IMR-90 (cell line): ENCODE measurements around the gene NECTIN2.

Experiments used
- FOS ChIP-seq: fragments of 150-350 bp; IDR thresholded peaks from 2 replicates; pipeline ENCODE4 v1.6.1; 2016; ENCODE audit warnings: low read depth, low read length
- RFX5 ChIP-seq: IDR thresholded peaks from 2 replicates; pipeline ENCODE4 v1.8.0; 2012; ENCODE audit warnings: low read depth, mild to moderate bottlenecking, low read length, moderate library complexity
- SMC3 ChIP-seq: fragments of 150-350 bp; IDR thresholded peaks from 2 replicates; pipeline ENCODE4 v1.6.1; 2016; ENCODE audit warnings: low read depth, mild to moderate bottlenecking, antibody characterized with exemption, low read length, moderate library complexity
- TF ChIP-seq, protein P1 (sequence below): conservative IDR thresholded peaks from 2 replicates; pipeline ENCODE4 v1.5.1; 2012; ENCODE audit warnings: mild to moderate bottlenecking, low read depth, low read length, improper control_type of control experiment

DNA sequence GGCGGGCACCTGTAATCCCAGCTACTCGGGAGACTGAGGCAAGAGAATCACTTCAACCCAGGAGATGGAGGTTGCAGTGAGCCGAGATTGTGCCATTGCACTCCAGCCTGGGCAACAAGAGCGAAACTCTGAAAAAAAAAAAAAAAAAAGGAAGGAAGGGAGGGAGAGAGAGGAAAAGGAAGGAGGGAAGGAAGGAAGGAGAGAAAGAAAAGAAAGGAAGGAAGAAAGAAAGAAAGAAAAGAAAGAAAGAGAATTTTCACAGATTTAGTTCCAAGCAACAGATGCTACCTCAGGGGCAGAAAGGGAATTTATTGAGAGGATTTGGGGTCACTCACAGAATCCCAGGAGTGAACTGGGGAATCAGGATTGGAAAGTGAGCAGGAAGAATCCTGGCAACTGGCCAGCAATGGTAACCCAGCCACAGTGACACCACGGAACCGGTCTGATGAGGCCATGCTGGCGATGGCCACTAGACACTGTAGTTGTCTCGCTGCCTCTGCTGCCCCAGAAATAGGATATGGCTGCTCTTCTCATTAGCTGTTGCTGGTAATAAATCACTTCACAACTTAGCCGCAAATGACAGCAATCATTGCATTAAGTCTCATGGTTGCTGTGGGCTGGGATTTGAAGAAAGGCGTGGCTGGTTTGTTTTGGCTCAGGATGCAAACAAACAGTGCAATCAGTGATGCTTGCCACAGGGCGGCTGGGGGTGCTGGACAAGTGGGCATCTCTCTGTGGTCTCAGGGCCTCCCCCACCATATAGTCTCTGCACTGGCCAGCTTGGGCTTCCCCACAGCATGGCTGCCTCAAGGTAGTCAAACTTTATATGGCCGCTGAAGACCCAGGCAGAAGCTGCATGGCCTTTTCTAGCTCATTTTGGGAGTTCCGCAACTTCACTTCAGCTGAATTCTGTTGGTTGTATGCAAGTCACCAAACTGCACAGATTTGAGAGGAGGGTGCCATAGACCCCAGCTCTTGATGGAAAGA is 42.4 kb upstream of the NECTIN2 start:
- TF ChIP-seq, protein P1, sequence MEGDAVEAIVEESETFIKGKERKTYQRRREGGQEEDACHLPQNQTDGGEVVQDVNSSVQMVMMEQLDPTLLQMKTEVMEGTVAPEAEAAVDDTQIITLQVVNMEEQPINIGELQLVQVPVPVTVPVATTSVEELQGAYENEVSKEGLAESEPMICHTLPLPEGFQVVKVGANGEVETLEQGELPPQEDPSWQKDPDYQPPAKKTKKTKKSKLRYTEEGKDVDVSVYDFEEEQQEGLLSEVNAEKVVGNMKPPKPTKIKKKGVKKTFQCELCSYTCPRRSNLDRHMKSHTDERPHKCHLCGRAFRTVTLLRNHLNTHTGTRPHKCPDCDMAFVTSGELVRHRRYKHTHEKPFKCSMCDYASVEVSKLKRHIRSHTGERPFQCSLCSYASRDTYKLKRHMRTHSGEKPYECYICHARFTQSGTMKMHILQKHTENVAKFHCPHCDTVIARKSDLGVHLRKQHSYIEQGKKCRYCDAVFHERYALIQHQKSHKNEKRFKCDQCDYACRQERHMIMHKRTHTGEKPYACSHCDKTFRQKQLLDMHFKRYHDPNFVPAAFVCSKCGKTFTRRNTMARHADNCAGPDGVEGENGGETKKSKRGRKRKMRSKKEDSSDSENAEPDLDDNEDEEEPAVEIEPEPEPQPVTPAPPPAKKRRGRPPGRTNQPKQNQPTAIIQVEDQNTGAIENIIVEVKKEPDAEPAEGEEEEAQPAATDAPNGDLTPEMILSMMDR, result no peak
- TF ChIP-seq FOS (no peak), SMC3 (no peak), RFX5 (no peak)
